NOMO-1 treated with DMSO at 0.1 percent for 48 hours (cell line): ENCODE results near the gene GBP1.
"Not testable (repeated sequence)": the region's sequence is repeated elsewhere in the genome, so short reads cannot be mapped to it uniquely, and the experiment has no call there.

Experiments used
- DNase-seq: peaks from one replicate; lab custom pipeline; 2025; ENCODE audit not compliant: unreplicated experiment; lab: John Stamatoyannopoulos, UW

GBP1 gene

GRCh38 chr1:89065079-89065868 lies at the start of gene GBP1:
Gene GBP1, minus strand, starts transcription at chr1:89065208. Its CDS starts 1,974 bp downstream, at chr1:89063234.
- DNase-seq, result peak; percentile 55

GRCh38 chr1:89114662-89115061 lies 49.7 kb upstream of the GBP1 start:
- no peak for DNase-seq

- no peak for DNase-seq
These were observed 48.0 kb upstream of the GBP1 start for GRCh38 chr1:89112871-89113613.

- no peak for DNase-seq
These were observed 39.7 kb upstream of the GBP1 start for GRCh38 chr1:89104687-89105086.

- DNase-seq, result no peak
These were observed 39.1 kb upstream of the GBP1 start for GRCh38 chr1:89104147-89104546.

GRCh38 chr1:89102021-89102420 lies 37.0 kb upstream of the GBP1 start:
- no peak for DNase-seq

- no peak for DNase-seq
These were observed 35.4 kb upstream of the GBP1 start for GRCh38 chr1:89100412-89100811.

- DNase-seq, result no peak
These were observed 33.8 kb upstream of the GBP1 start for GRCh38 chr1:89098857-89099256.

GRCh38 chr1:89095737-89096136 lies 30.7 kb upstream of the GBP1 start:
- no peak for DNase-seq

- no peak for DNase-seq
These were observed 25.0 kb upstream of the GBP1 start for GRCh38 chr1:89089962-89090361.

GRCh38 chr1:89088572-89088971 lies 23.6 kb upstream of the GBP1 start:
- no peak for DNase-seq

GRCh38 chr1:89087241-89087640 lies 22.2 kb upstream of the GBP1 start:
- no peak for DNase-seq

GRCh38 chr1:89085781-89086180 lies 20.8 kb upstream of the GBP1 start:
- peak; percentile 58 for DNase-seq

GRCh38 chr1:89081005-89081404 lies 16.0 kb upstream of the GBP1 start:
- DNase-seq, result peak; percentile 72

- DNase-seq, result not testable (repeated sequence)
These were observed 15.1 kb upstream of the GBP1 start for GRCh38 chr1:89080068-89080467.

- not testable (repeated sequence) for DNase-seq
These were observed 7.6 kb upstream of the GBP1 start for GRCh38 chr1:89072466-89073065.

- no peak for DNase-seq
These were observed 5.5 kb upstream of the GBP1 start for GRCh38 chr1:89070509-89070908.

- DNase-seq, result no peak
These were observed 4.9 kb upstream of the GBP1 start for GRCh38 chr1:89069951-89070350.

- DNase-seq, result no peak
These were observed 3.3 kb upstream of the GBP1 start for GRCh38 chr1:89068291-89068690.

- no peak for DNase-seq
These were observed 376 bp downstream of the GBP1 start for GRCh38 chr1:89064632-89065031.

- DNase-seq, result no peak
These were observed 1.9 kb downstream of the GBP1 start for GRCh38 chr1:89063094-89063493.

- no peak for DNase-seq
These were observed 4.9 kb downstream of the GBP1 start for GRCh38 chr1:89060091-89060490.
